Renal cortex interstitium (tissue), 11 donors: ENCODE data around the gene PLA2G2F. TPM values are rescaled to one million over a fixed set of nuclear protein-coding genes. Genes with fewer than 3 reads are reported as not detected.

Experiments used
- DNase-seq, 11 donors: peaks; one replicate each; pipeline ENCODE4 v3.0.0-alpha.2; 2013; ENCODE audit warnings: low read depth in 9 of 11, low spot score in 4 of 11; ENCODE audit errors: extremely low read depth in 1 of 11
- polyA plus RNA-seq, 3 donors: library from polyadenylated mRNA; unstranded; fragments of 120-200 nt; gene quantifications; one replicate each; pipeline ENCODE4 v1.2.1, GENCODE V29; 2013; ENCODE audit not compliant: insufficient read length in 3 of 3

The PLA2G2F gene
- polyA plus RNA-seq, 3 donors, result 0.12 to 0.19 (median 0.17) TPM

DNA sequence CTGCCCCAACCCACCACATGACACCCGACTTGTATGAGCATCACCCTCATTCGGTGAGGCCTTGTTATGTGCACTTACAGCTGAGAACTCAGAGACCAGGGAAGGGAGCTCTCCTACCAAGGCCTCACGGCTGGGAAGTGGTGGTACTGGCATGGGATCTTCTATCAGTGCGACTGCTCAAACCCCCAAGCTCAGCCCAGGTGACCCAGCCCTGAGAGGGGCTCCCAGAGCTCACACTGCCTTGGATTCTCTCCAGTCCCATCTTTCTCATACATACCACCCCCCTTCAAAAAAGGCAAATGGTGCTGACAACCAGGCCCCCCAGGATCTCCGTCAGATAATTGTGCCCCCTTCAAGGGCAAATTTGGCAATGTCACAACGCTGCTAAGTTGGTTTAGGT, 777 bp upstream of the PLA2G2F start:
- no peak for DNase-seq

DNA sequence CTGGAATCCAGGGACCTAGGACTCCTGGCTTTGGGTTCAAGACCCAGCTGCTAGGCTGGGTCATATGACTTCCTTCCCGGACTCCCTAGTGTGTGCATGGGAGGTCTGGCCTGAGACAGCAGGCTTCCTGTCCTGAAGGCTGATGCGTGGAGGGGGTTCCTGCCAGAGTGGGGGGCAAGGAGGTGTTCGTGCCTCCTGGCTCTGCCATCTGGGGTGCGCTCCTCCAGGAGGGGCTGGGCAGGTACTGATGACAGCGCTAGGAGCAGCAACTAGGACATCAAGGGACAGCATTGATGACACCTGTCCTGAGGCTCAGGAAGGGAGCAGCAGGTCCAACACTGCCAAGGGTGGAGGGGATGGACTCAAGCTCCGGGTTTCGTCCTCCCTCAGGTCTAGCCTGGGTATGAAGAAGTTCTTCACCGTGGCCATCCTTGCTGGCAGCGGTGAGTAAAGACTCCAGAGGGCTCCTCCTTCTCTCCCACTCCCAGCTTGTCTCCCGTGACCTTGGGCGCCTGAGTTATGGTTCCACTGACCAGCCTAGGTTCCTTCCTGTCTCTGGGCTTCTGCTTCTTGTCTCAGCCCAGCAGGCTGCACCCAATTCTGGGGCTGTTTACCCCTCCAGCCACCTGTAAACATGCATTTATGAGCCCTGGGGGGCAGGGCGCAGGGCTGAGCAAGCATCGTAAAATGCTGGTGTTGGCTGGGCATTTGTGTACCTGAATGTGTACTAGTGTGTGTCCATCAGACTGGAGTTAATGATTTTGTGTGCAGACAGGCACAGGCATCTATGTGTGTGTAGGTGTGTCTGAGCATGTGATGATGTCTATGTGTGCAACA, 871 bp downstream of the PLA2G2F start:
- DNase-seq, result no peak

DNA sequence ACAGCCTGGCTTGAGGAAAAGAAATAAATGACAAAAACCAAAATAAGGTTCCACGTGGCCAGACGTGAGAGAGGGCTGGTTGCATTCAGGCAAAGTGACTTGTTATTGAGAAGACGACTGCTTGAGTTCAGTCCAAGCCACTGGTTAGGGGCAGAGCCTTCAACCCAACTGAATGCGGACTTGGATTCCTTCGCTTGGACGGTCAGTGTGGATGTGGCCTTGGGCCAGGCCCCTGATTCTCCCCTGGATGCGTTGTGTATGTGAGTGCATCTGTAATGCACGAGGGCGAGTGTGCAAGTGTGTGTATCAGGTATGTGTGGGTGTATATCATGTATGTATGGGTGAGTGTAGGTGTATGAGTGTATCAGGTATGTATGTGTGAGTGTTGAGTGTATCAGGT, 1.9 kb downstream of the PLA2G2F start:
- DNase-seq, result no peak

DNA sequence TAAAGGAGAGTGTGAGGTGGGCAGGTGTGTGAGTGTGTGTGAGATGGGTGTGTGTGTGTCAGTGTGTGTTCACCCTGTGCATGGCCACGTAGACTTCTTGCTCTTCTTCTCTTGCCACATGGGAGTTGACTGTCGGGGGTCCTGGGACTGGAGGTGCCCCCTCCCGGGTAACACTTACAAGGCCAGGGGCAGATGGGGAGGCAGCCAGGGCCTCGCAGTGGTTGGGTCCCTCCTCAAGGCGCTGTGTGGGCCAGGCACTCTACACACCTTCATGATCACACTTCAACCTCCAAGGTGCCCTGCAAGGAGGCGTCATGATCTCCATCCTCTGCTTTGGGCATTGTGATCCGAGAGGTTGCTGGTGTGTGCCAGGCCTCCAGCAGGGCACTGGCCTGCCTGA, 2.3 kb downstream of the PLA2G2F start:
- no peak for DNase-seq

DNA sequence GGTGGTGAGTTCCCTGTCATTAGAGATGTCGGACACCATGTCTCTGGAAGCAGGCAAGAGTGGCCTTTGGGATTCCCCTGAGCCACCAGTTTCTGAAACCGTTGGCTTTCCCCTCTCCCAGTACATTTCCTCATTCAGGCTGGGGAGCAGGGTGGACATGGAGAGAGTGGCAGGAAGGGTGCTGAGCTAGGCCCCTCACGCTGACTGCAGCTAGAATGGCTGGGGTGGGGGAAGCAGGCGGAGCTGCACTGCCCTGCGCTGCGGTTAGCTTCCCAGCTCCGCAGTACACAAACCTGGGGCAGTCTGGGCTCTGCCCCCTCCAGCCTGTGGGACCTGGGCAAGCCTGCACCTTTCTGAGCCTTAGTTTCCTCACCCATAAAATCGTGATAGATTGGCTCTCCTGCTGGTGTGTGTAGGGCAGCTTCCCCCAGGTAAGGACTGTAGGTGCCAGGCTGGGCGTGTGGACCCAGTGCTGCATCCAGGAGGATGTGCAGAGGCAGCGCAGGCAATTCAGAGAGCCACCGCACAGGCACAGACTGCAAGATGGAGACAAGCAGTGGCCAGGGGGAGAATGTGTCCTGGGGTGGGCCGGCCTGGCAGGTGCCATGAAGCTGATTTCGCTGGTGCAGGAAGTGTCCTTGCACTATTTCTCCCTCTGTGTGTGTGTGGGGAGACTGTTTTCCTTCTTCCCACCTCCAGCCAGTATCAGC, 3.0 kb downstream of the PLA2G2F start:
- no peak for DNase-seq

DNA sequence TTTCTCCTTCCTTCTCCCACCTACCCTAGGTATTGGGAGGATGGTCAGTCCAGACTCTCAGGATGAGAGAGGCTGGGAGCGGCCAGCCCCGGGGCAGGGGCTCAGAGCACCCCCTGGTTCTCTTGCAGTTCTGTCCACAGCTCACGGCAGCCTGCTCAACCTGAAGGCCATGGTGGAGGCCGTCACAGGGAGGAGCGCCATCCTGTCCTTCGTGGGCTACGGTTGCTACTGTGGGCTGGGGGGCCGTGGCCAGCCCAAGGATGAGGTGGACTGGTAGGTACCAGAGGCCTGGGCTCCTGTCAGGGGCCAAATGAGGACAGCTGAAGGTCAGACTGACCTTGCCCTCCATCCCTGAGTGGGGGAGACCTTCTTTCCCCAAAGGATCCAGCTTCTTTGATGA, 4.2 kb downstream of the PLA2G2F start:
- DNase-seq, result no peak

DNA sequence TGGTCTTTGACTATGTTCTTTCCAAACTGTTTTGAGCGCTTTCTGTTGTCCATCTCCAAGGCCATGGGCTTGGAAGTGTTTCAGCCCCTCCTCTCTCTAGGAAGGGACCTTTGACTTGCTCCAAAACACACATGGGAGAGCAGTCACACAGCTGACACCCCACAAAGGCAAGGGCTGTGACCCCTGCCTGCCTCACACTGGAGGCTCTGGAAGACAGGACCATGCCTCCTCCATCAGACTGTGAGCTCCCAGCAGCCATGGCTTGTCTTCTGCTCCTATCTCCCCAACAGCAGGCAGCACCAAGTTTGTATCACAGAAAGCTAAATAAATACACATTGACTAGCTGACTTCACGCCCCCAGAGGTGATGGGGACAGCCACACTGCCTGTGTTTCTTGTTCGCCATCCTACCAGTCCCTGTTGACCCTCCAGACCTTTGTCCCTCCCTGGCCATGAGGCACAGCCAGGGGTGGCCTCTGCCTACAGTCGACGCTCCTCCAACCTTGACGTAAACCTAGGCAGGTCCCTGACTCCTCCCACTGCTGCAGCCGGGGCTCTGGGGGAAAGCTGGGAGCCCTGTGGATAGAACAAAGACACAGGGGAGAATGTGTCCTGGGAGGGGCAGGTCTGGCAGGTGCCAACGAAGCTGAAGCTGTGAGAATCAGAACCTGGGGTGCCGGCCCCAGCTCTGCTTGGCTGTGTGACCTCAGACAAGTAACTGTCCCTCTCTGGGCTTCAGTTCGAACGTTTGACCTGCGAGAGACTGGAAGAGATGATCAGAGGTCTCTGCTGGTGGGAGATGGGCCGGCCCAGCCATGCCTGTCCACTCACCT, 4.8 kb downstream of the PLA2G2F start:
- no peak for DNase-seq

DNA sequence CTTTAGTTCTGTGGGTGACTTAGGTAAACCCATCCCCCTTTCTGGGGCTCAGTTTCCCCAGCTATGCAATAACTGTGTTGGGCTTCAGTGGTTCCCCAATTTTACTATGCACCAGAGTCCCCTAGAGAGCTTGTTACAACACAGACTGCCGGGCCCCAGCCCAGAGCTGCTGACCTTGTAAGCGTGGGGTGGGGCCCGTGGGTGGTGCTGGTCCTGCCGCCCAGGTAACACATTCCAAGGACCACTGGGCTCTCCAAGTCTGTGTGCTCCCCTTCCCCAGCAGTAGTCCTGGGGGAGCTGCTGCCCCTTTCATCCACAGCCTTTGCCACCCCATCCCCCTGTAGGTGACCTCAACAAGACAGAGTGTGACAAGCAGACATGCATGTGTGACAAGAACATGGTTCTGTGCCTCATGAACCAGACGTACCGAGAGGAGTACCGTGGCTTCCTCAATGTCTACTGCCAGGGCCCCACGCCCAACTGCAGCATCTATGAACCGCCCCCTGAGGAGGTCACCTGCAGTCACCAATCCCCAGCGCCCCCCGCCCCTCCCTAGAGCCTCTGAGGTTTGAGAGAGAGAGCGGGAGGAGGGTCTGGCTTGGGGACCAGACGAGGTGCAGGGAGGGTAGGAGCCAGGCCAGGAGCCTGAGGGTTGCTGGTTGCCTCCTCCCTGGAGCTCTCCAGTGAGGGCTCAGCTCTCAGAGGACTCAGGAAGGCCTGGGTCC, 8.9 kb downstream of the PLA2G2F start:
- DNase-seq, result no peak

DNA sequence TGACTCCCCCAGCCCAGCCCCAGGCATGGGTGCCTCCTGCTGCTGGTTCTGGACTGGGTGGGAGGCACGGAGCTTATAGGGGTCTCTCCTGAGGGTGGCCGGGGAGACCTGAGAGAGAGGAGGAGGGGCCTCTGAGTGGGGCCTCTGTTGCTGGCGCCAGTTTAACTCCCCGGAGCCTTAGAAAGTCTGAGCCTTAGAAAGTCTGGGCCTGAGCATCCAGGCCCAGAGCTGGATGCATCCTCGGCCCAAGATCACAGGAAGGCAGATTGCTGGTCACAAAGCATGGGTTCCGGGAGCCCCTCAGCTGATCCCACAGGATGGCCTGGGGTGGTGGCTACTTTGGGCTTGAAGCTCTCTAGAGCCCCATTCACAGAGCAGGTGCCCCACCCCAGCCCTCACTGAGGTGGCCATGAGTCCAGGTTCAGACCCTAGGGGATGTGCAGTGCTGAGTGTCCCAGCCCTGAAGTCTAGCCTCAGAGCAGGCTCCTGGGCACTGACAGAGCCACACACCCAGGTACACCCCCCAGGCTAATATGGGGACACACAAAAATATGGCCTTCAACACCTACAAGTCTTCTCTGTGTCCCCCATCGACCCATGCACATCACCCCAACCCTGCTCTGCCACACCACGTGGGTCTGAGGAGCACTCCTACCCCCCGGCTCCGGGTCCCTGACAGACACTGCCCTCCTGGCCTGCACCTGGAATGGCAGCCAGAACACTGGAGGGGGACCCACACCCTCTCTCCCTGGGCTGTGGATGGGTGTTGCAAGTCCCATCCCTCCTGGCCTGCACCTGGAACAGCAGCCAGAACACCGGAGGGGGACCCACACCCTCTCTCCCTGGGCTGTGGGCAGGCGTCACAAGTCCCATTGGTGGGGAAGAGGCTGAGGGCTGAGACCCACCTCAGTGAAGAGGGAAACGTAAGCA, 9.7 kb downstream of the PLA2G2F start:
- no peak for DNase-seq

DNA sequence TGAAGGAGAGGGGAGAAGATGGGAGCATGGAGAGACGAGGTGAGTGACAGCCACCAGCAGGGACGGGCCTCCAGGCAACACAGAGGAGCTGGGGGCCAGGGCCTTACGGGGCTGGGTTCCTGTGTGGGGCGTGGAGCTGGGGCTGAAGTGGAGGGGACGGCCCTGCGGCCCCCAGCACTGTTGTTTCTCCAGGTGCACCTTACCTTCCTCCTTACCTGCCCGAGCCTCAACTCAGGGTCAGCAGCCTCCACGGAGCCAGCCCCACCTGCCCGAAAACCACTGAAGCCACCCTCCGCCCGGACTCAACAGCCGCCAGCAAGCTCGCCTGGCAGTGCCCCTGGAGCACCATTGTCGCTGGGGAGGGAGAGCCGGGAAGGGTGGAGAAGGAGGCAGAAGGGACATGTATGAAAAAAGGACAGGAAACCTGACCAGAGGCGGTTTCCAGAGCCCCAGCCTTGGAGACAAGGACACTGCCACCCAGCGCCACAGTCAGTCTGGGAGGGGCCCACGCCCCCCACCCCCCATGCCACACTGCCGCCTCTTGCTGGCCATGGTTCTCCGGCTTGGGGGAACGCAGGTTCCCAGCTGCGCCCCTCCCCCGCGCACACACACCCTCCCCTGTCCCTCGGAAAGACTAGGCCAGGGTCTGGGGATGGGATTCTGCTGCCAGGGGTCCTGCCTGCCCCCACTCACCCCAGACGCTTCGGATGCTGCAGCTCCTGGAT, 10.6 kb downstream of the PLA2G2F start:
- DNase-seq, result no peak

DNA sequence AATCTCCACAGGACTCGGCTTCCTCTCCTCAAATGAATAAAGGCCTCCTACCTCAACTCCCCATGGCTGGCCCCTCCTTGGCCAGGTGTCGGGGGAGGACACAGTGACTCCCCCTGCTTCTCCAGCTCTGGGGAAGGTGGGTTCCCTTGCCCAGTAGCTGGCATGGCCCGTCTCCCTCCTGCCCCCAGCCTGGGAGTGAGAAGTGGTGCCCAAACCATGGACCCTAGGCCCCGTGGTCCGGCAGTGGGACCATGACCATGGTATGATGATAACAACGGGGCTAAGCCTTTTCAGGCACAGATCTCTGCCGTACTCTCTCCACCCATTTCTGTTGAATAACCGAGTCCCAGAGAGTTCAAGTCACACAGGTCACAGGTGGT, 11.2 kb downstream of the PLA2G2F start:
- no peak for DNase-seq

DNA sequence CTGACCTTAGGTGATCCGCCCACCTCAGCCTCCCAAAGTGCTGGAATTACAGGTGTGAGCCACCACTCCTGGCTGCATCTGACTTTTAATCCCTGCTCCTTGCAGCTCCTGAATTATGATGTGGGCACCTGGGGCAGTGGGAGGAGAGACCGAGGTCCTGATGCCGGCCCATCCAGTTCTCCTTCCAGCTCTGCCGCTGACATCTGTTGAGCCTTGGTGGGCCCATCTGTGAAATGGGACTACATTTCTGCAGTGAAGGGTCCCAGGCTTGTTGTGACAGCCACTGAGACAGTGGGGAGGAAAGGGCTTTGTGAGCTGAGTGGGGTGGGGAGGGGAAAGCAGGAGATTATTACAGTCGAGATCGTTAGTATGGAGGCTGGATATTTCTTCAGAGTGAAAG, 11.8 kb downstream of the PLA2G2F start:
- DNase-seq, result no peak

DNA sequence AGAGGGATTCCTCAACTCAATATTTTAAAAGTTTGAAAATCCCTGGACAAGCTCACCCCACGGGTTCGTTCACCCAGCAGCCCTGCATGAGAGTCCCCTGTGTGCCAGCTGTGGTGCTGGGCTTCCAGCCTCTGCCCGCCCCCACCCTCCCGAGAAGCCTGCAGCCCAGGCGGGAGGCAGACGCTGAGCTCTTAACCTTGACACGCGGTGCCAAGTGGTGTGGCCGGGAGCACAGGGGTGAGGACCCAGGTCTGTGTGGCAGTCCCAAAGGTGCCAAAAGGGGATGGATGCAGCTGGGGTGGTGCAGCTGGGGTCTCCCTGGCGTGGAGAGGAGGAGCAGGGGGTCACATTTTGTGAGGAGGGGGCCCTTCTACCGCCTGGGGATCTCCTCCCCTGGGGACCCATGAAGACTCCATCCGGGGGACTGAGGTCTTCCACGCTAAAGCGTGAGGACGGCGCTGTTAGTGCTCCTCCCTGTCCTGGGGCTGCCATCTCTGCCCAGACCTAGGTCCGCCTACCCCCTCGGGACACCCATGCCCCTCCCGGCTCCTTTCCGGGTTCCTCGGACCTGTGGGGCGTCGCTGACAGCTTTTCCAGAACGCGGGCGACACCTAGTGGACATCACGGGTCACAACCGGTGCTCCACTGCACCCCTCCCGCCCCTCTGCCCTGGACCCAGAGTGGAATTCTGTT, 12.9 kb downstream of the PLA2G2F start:
- DNase-seq, result peak; percentile 34 to 59 (median 46)

DNA sequence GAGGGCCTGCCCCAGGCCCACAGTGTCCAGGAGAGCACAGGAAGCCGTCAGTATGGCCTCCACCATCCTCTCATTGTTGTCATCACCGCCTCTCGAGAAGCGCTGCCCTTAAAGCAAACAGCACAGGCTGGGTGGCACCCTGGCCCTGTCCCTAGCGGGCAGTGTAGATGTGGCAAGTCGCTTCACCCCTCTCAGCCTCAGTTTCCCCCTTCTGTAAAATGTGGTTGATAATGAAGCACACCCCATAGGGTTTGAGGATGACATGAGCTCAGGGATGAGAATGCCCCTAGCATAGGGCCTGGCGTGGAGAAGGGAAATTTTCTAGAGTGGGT, 13.4 kb downstream of the PLA2G2F start:
- DNase-seq, result no peak

DNA sequence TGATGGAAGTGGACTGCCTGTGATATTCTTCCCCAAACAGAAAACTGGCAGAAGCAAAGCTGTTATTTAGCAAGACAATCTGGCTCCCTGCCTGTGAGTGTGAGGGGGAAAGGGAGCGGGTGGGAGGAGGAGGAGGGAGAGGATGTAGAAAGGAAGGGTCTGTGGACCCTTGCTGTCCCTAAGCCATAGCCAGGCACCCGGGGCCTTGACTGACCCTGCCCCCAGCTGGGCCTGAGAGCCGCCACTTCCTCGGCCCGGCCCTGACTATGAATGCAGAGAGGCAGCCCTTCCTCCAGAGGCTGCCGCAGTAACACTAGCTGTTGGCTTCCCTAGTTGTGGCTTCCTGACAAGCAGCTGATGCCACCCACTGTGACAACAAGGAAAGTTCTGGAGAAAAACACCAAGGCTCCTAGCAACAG, 13.9 kb downstream of the PLA2G2F start:
- no peak for DNase-seq

DNA sequence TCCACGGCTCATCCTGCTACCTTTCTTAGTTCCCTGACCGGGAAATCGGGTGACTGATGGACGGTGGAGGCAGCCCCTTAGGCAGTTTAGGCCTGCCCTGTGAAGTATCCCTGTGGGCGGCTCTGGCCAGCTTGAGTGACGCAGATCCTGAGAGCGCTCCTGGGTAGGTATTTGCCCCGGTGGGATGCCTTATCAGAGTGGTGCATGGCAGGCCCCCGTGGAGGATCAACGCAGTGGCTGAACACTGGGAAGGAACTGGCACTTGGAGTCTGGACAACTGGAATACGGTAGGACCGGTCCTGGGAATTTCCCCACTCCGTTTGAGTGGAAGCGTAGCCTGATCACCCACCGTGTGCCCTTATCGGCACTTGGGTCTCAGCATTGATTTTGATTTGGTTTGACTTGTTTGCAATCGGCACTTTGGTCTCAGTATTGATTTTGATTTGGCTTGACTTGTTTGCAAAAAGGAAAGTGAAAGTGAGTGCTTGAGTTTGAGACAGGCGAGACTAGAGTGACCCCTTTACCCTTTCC, 15.2 kb downstream of the PLA2G2F start:
- no peak for DNase-seq
